Inferior parietal cortex (tissue), 1 donor: ENCODE measurements around the gene SLC9A5.

Source experiments
- DNase-seq: peaks from one replicate; pipeline ENCODE4 v3.0.0-alpha.2; 2016; ENCODE audit errors: extremely low spot score

The SLC9A5 gene

DNA sequence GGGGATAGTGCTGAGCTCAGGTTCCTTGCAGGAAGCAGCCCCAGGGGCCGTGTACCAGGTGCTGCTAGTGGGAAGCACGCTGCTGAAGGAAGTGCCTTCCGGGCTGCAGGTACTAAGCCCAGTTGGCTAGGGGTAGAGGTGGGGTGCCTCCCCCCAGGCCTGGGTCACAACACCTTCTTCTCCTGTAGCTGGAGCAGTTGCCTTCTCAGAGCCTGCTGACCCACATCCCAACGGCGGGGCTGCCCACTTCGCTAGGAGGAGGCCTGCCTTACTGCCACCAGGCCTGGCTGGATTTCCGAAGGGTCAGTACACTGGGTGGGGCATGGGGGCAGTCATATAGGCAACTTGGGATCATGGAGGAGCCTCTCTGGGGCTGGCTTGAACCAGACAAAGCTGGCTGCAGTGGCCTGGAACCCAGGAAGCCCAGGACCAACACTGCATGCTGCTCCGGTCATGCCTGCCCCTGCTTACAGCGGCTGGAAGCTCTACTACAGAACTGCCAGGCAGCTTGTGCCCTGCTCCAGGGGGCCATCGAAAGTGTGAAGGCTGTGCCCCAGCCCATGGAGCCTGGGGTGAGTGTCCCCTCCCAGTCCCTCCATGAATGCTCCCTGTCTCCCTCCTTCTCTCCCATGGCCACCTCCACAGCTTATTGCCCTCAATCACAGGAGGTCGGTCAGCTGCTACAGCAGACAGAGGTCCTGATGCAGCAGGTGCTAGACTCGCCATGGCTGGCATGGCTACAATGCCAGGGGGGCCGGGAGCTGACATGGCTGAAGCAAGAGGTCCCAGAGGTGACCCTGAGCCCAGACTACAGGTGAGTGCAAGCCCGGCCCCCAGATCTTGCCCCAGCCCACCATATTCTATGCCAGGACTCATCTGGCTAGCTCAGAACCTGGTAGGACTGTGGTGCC, 33.0 kb downstream of the SLC9A5 start:
- DNase-seq, result no peak

DNA sequence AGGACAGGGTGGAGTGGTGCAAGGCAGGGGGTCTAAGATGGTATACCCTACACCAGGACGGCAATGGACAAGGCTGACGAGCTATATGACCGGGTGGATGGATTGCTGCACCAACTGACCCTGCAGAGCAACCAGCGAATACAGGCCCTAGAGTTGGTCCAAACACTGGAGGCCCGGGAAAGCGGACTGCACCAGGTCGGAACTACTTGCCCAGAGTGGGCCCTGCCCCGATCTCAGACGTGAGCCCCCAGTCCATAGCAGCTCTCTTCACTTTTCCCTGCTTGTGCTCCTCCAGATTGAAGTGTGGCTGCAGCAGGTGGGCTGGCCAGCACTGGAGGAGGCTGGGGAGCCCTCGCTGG, 33.6 kb downstream of the SLC9A5 start:
- no peak for DNase-seq

- DNase-seq, result no peak
These were observed 34.5 kb downstream of the SLC9A5 start for GRCh38 chr16:67283039-67283825.

- DNase-seq, result no peak
These were observed 35.2 kb downstream of the SLC9A5 start for GRCh38 chr16:67283826-67284555.

DNA sequence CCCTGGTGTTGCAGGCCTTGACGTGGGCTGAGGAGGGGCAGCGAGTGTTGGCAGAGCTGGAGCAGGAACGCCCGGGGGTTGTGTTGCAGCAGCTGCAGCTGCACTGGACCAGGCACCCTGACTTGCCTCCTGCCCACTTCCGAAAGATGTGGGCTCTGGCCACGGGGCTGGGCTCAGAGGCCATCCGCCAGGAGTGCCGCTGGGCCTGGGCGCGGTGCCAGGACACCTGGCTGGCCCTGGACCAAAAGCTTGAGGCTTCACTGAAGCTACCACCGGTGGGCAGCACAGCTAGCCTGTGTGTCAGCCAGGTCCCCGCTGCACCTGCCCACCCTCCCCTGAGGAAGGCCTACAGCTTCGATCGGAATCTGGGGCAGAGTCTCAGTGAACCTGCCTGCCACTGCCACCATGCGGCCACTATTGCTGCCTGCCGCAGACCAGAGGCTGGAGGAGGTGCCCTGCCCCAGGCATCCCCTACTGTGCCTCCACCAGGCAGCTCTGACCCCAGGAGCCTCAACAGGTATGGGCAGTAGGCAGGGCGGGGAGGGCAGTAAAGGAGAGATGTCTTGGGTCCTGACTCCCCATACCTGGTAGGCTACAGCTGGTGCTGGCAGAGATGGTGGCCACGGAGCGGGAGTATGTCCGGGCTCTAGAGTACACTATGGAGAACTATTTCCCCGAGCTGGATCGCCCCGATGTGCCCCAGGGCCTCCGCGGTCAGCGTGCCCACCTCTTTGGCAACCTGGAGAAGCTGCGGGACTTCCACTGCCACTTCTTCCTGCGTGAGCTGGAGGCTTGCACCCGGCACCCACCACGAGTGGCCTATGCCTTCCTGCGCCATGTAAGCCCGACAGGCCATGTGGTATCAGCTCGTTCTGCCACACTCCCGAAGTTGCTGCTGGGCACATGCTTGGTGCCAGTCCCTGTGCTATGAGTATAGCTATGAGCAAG, 36.2 kb downstream of the SLC9A5 start:
- DNase-seq, result no peak

DNA sequence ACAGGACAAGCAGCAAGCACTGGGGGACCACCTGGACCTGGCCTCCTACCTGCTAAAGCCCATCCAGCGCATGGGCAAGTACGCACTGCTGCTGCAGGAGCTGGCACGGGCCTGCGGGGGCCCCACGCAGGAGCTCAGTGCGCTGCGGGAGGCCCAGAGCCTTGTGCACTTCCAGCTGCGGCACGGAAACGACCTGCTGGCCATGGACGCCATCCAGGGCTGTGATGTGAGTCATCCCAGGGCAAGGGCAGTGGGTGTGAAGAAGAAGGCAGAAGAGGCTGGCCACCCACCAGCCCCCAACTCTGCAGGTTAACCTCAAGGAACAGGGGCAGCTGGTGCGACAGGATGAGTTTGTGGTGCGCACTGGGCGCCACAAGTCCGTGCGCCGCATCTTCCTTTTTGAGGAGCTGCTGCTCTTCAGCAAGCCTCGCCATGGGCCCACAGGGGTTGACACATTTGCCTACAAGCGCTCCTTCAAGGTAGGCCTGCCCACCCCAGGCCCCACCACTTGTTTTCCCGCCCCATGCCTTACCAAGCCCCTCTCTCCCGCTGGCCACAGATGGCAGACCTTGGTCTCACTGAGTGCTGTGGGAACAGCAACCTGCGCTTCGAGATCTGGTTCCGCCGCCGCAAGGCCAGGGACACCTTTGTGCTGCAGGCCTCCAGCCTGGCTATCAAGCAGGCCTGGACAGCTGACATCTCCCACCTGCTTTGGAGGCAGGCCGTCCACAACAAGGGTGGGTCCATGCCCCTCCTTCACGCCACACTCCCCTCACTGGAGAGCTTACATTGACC, 37.9 kb downstream of the SLC9A5 start:
- DNase-seq, result no peak

DNA sequence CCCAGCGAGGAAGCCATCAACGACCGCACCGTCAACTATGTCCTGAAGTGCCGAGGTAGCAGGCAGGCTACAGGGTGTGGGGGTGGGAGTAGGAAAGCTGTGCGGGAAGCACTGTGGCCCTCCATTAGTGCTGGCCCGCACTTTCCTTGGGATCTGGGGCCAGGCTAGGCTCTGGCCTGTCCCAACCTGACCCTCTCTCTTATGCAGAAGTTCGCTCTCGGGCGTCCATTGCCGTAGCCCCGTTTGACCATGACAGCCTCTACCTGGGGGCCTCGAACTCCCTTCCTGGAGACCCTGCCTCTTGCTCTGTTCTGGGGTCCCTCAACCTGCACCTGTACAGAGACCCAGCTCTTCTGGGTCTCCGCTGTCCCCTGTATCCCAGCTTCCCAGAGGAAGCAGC, 39.2 kb downstream of the SLC9A5 start:
- no peak for DNase-seq

GRCh38 chr16:67291461-67291860, 42.7 kb downstream of the SLC9A5 start:
- DNase-seq, result no peak

- DNase-seq, result no peak
These were observed 45.5 kb downstream of the SLC9A5 start for GRCh38 chr16:67294171-67294757.

- DNase-seq, result no peak
These were observed 46.2 kb downstream of the SLC9A5 start for GRCh38 chr16:67294938-67295361.

- DNase-seq, result no peak
These were observed 47.6 kb downstream of the SLC9A5 start for GRCh38 chr16:67296420-67296819.

DNA sequence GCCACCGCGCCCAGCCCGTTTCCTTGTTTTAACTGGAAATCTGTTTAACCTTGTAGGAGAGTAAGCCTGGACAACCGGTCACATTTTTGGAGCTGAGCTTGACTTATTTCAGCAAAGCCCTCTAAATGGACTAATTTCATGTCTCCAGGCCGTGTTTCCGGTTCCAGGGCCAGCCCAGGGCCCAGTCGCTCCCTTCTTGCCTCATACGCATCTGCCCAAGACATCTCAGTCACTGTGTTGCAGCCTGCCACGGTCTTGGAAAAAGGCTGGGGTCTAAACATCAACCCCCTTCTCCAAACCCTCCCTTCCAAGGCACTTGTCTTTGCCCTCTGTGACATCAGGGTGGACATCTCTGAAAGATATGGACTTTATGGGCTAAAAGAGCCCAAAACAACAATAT, 49.5 kb downstream of the SLC9A5 start:
- no peak for DNase-seq

DNA sequence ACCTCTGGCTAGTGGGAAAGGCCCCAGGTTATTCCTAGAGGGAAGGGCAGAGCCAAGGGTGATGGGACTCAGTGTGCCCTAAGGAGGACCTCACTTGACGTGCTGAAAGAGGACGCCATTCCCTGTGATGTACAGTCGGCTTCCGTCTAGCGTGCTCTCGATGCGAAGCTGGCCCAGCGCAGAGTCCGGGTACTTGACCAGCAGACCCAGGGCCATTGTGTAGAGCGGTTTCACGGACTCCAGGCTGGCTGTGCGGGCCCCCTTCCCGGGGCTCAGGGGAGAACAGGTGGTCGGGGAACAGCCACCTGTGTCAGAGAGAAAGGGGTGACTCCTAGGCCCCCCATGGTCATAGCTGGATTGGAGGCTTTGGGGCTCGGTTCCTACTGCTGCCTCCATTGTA, 50.5 kb downstream of the SLC9A5 start:
- DNase-seq, result no peak

- DNase-seq, result no peak
These were observed 52.5 kb downstream of the SLC9A5 start for GRCh38 chr16:67301080-67301782.

DNA sequence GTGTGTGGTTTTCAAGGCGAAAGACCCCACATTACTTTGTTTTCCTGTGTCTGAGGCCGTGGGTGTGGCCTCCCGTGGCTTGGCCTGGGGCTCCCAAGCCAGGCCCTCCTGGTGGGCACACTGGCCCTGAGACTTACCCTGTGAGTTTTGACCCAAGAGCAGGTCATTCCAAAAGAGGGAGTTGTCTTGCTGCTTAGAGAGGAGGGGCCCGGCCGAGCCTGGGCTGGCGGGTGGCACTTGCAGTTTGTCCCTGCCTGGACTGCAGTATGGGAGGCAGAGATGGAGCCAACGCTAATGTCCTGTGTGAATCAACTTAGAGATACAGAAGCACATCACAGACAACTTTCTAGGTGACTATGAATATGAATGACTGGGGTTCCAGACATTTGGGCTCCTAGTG, 53.3 kb downstream of the SLC9A5 start:
- no peak for DNase-seq

- no peak for DNase-seq
These were observed 54.2 kb downstream of the SLC9A5 start for GRCh38 chr16:67302970-67303369.

- DNase-seq, result no peak
These were observed 55.2 kb downstream of the SLC9A5 start for GRCh38 chr16:67304020-67304419.

DNA sequence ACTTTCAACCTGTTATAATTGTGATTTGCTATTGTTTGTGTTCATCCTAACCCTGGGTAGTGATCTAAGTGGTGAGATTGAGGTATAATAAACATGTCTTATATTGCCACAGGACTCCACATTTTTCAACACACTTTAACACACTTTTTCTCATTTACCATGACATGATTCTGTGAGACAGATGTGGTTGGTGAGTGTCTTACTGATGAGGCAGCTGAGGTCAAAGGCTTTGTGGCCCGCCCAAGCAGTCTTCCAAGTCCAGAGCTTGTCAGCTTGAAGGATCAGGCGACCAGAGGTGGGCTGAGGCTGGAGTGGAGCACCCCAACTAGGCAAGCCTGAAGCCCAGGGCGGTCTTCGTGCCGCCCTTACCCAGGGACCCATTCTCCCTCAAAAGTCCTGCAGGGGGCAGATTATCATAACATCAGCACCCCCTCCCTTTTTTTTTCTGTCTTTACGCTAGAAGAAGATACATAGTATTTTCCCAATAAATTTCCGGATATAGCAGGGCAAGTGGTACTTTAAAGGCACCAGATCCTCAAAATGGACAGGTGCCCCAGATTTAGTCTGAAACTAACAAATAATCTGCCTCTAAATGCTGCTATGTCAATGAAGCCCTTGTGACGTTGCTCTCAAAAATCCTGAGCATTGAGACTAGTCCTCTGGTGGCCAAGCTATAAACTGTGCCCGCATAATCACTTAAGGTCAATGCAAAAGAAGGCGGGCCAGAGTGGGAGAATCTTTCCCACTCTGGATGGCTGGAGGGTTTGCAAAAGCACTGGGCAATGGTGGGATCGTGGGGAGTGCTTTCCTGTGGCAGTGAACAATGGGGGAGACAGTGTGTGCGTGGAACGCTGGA, 56.7 kb downstream of the SLC9A5 start:
- DNase-seq, result no peak
